Glutamatergic neuron (in vitro differentiated cells): Measurements from ENCODE around the gene OR4E2. TPM values are rescaled to one million over a fixed set of nuclear protein-coding genes. Genes with fewer than 3 reads are reported as not detected.
"Not testable (repeated sequence)": the region's sequence is repeated elsewhere in the genome, so short reads cannot be mapped to it uniquely, and the experiment has no call there.

Source experiments
- DNase-seq: peaks from one replicate; pipeline ENCODE4 v3.0.0; 2022
- H3K27ac Mint-ChIP-seq: one replicate; pipeline ENCODE4 v1.8.0; 2020; ENCODE audit warnings: mild to moderate bottlenecking, mixed read lengths, inconsistent platforms; ENCODE audit not compliant: unreplicated experiment
- H3K27me3 Mint-ChIP-seq: one replicate; pipeline ENCODE4 v1.8.0; 2020; ENCODE audit warnings: mild to moderate bottlenecking, moderate library complexity, mixed read lengths, inconsistent platforms; ENCODE audit not compliant: unreplicated experiment
- H3K36me3 Mint-ChIP-seq: one replicate; pipeline ENCODE4 v1.8.0; 2020; ENCODE audit warnings: mild to moderate bottlenecking, mixed read lengths, inconsistent platforms; ENCODE audit not compliant: unreplicated experiment
- H3K4me1 Mint-ChIP-seq: one replicate; pipeline ENCODE4 v1.8.0; 2020; ENCODE audit warnings: mild to moderate bottlenecking, low read depth, mixed read lengths, inconsistent platforms; ENCODE audit not compliant: unreplicated experiment
- H3K4me3 Mint-ChIP-seq: one replicate; pipeline ENCODE4 v1.8.0; 2020; ENCODE audit warnings: mild to moderate bottlenecking, mixed read lengths, inconsistent platforms; ENCODE audit not compliant: unreplicated experiment
- H3K9me3 Mint-ChIP-seq: one replicate; pipeline ENCODE4 v1.8.0; 2020; ENCODE audit warnings: mild to moderate bottlenecking, moderate library complexity, mixed read lengths, inconsistent platforms; ENCODE audit not compliant: unreplicated experiment
- CTCF ChIP-seq: fragments of 200-600 bp; sonication (generic); IDR thresholded peaks from one replicate; pipeline ENCODE4 v1.5.0; 2021; ENCODE audit not compliant: partially characterized antibody, unreplicated experiment
- long read RNA-seq: library from polyadenylated mRNA; unstranded; transcript quantifications from one replicate; pipeline ENCODE4 v2.0.0, GENCODE V29; 2020; ENCODE audit not compliant: unreplicated experiment
- total RNA-seq: library from RNA; stranded (reverse); fragmentation: NEBNext Ultra II Directional; extraction: Animal tissue kit (Norgen Biotek cat#: 25700); gene quantifications from one replicate; pipeline ENCODE4 v1.2.1, GENCODE V29; 2021; ENCODE audit not compliant: unreplicated experiment

Gene OR4E2
- not detected for total RNA-seq
- long read RNA-seq, result 0 reads

- H3K36me3 Mint-ChIP-seq, result no peaks in the 10 kb centered on the region
- no peak within 1 kb of the TSS for H3K4me3 Mint-ChIP-seq
- H3K9me3 Mint-ChIP-seq, result peaks cover 3% of the 10 kb centered on the region
- H3K4me1 Mint-ChIP-seq, result no peaks in the 10 kb centered on the region
- H3K27me3 Mint-ChIP-seq, result no peaks in the 10 kb centered on the region
- no peak within 1 kb of the TSS for H3K27ac Mint-ChIP-seq
- no peak for TF ChIP-seq CTCF
- no peak for DNase-seq
These were observed at the start of gene OR4E2 for GRCh38 chr14:21653331-21653885. TSS of gene OR4E2 (plus strand) at chr14:21653835. CDS start at chr14:21665083, 11,248 bp downstream.

GRCh38 chr14:21612324-21612723 is 41.3 kb upstream of the OR4E2 start:
- no peaks in the 10 kb centered on the region for H3K9me3 Mint-ChIP-seq
- TF ChIP-seq CTCF, result no peak
- no peak overlapping the region for H3K4me3 Mint-ChIP-seq
- peaks cover 4% of the 10 kb centered on the region for H3K27me3 Mint-ChIP-seq
- H3K4me1 Mint-ChIP-seq, result no peaks in the 10 kb centered on the region
- H3K27ac Mint-ChIP-seq, result no peak overlapping the region
- no peak for DNase-seq
- H3K36me3 Mint-ChIP-seq, result no peaks in the 10 kb centered on the region

GRCh38 chr14:21614240-21614639 is 39.4 kb upstream of the OR4E2 start:
- no peak overlapping the region for H3K27ac Mint-ChIP-seq
- no peak for TF ChIP-seq CTCF
- H3K4me1 Mint-ChIP-seq, result no peaks in the 10 kb centered on the region
- H3K36me3 Mint-ChIP-seq, result no peaks in the 10 kb centered on the region
- DNase-seq, result no peak
- H3K27me3 Mint-ChIP-seq, result peaks cover 2% of the 10 kb centered on the region
- no peak overlapping the region for H3K4me3 Mint-ChIP-seq
- peaks cover 3% of the 10 kb centered on the region for H3K9me3 Mint-ChIP-seq

GRCh38 chr14:21617614-21618013 is 36.0 kb upstream of the OR4E2 start:
- no peaks in the 10 kb centered on the region for H3K27me3 Mint-ChIP-seq
- no peak for TF ChIP-seq CTCF
- peaks cover 3% of the 10 kb centered on the region for H3K9me3 Mint-ChIP-seq
- no peak for DNase-seq
- H3K27ac Mint-ChIP-seq, result no peak overlapping the region
- no peaks in the 10 kb centered on the region for H3K4me1 Mint-ChIP-seq
- H3K36me3 Mint-ChIP-seq, result no peaks in the 10 kb centered on the region
- H3K4me3 Mint-ChIP-seq, result no peak overlapping the region

GRCh38 chr14:21626491-21627230 is 27.0 kb upstream of the OR4E2 start:
- TF ChIP-seq CTCF, result no peak
- DNase-seq, result no peak
- no peaks in the 10 kb centered on the region for H3K9me3 Mint-ChIP-seq
- peaks cover 4% of the 10 kb centered on the region for H3K36me3 Mint-ChIP-seq
- H3K4me3 Mint-ChIP-seq, result no peak overlapping the region
- no peak overlapping the region for H3K27ac Mint-ChIP-seq
- no peaks in the 10 kb centered on the region for H3K4me1 Mint-ChIP-seq
- no peaks in the 10 kb centered on the region for H3K27me3 Mint-ChIP-seq

- not testable (repeated sequence) for DNase-seq, H3K4me1 Mint-ChIP-seq, H3K9me3 Mint-ChIP-seq, H3K27ac Mint-ChIP-seq, H3K27me3 Mint-ChIP-seq, H3K36me3 Mint-ChIP-seq, H3K4me3 Mint-ChIP-seq
These were observed 23.1 kb upstream of the OR4E2 start for GRCh38 chr14:21630503-21630902.
